ENCODE measurements around the gene SORD. TPM values are rescaled to one million over a fixed set of nuclear protein-coding genes. Genes with fewer than 3 reads are reported as not detected.
"Not testable (repeated sequence)": the region's sequence is repeated elsewhere in the genome, so short reads cannot be mapped to it uniquely, and the experiment has no call there.

The SORD gene
- total RNA-seq, 8 experiments from 2014 or later, result 3.5 to 24.5 (median 10.5) TPM

DNA sequence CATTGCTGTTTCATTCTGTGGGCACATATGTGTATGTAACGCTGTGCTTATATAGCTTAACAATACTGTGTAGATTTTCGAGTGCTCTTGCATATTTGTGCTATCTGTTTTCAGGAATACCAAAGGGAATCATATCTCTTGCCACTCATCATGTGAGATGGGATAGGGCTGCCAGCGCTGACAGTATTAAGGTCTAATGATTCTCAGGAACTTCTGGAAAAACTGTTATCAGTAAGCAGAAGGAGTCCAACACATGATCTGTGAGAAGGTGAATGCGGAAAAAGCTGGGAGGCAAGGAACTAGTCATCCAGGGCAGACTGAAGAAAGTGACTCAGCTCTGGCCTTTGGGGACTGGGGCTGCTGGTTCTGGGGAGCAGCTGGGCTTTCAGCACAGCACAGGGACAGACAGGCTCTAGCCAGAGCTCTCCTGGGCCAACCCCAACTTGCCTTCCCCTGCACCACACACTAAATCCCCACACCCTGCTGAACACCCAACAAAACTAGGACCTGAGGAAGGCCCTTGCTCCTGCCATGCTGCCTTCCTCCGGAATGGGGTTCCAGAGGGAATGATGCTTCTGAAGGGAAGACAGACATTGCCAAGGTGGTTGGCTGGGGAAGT, 56.7 kb downstream of the SORD start:
- H3K27ac ChIP-seq; in situ Hi-C loops (cut with MboI; ENCODE audit: low pct_unique_long_range_greater_than_20kb in 2 of 9, low sequenced_read_pairs in 9 of 9, unreplicated experiment in 9 of 9); H3K4me3 ChIP-seq; H3K4me1 ChIP-seq (replicated peaks in 1 of 2): not testable (repeated sequence)
- WGBS, 10 experiments, result 20 to 80% methylated on average over 1 of the region's 5 CpGs; no CpG with 5 or more reads in 8 of the 10 experiments
- peak in 1 of 8 experiments; percentile 18 for ATAC-seq (replicated peaks in 6 of 8)

DNA sequence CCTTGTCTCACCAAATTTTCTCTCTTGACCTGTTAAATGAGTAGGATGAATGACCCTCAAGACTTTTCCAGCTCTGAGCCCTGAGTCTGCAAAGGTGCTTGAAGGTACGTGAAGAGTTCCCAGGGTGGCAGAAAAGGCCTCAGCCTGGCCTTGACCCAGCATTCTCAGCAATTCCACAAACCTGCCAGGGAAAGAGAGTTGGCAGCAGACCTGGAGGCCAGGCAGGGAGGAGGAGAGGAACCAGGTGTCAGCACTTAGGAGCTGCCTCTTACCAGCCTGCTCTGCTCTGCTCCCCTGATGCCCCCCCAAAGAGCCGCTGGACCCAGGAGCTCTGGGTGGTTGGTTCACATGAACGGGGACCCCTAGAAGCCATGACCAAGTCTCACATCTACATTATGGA, 57.6 kb downstream of the SORD start:
- H3K4me1 ChIP-seq (replicated peaks in 1 of 2); ATAC-seq (replicated peaks in 6 of 8); H3K27ac ChIP-seq; in situ Hi-C loops (cut with MboI; ENCODE audit: low pct_unique_long_range_greater_than_20kb in 2 of 9, low sequenced_read_pairs in 9 of 9, unreplicated experiment in 9 of 9); H3K4me3 ChIP-seq: not testable (repeated sequence)
- no CpG with 5 or more reads among the region's 3 CpGs for WGBS, 10 experiments

DNA sequence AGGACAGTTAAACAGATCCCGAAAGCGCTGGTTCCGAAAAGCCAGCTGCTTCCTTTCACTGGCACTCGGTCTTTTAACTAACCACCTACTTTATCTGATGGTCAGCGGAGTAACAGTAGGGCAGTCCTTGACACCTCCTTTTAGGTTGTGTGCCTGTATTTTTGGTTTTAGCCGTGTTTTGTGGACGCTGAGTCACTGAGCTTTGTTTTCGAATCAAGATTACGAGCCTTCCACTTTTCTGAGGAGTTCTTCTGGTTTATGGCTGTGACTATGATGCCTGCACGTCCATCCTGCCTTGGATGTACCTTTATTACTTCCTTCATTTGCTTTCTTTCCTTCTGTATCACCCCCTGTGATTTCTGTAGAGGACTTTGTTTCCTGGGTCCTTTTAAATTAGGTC, 59.4 kb downstream of the SORD start:
- H3K27ac ChIP-seq; H3K4me3 ChIP-seq; ATAC-seq (replicated peaks in 6 of 8); in situ Hi-C loops (cut with MboI; ENCODE audit: low pct_unique_long_range_greater_than_20kb in 2 of 9, low sequenced_read_pairs in 9 of 9, unreplicated experiment in 9 of 9); H3K4me1 ChIP-seq (replicated peaks in 1 of 2): not testable (repeated sequence)
- 75 to 77% methylated on average over 4 to 5 of the region's 10 CpGs; no CpG with 5 or more reads in 8 of the 10 experiments for WGBS, 10 experiments

DNA sequence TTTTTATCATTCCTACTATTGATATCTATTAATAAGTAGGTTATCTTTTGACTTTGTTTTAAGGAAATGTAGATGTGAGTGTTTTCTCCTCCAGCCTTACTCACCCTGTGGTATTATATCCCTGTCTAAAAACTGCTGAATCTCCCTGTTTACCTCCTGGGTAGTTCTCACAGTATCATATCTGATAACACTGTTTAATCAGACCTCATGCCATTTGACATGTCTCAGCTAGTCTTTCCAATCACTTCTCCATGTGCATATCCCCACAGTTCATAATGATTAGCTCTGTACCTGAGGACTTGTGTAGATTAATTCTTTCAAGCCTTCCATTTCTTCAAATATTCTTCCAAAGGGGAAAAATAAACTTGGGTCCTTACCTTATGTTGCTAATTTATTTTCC, 60.2 kb downstream of the SORD start:
- H3K4me3 ChIP-seq, result no peak overlapping the region
- no peak for ATAC-seq (replicated peaks in 6 of 8)
- H3K4me1 ChIP-seq (replicated peaks in 1 of 2), result peaks cover 0 to under 1% of the 10 kb centered on the region in 2 donors
- H3K27ac ChIP-seq, result no peak overlapping the region
- in situ Hi-C loops (cut with MboI; ENCODE audit: low pct_unique_long_range_greater_than_20kb in 2 of 9, low sequenced_read_pairs in 9 of 9, unreplicated experiment in 9 of 9), result no loop called here

DNA sequence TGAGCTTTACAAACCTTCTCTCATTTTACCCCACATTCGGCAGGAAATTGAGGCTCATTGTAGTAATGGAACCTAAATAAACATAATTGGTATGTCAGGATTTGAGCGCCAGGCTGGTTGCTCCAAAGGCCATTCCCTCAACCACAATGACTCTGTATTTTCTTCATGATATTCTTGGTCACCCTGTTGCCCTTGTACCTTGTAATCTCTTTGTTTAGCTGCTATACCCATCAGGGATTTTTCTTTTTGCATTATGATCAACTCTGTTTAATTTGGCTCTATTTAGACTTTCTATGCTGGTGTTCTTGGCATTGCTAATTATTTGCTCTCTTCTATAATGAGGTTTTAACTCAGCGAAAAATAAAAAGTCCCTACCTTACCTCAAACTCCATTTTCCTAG, 61.2 kb downstream of the SORD start:
- ATAC-seq (replicated peaks in 6 of 8), result no peak
- WGBS, 10 experiments, result 11 to 94% (median 49%) methylated on average over 1 to 3 of the region's 3 CpGs; no CpG with 5 or more reads in 1 of the 10 experiments
- Histone ChIP-seq H3K4me1 (replicated peaks in 1 of 2) (peaks cover 6% of the 10 kb centered on the region in 2 donors), H3K4me3 (no peak overlapping the region), H3K27ac (no peak overlapping the region)
- in situ Hi-C loops (cut with MboI; ENCODE audit: low pct_unique_long_range_greater_than_20kb in 2 of 9, low sequenced_read_pairs in 9 of 9, unreplicated experiment in 9 of 9), result no loop called here

DNA sequence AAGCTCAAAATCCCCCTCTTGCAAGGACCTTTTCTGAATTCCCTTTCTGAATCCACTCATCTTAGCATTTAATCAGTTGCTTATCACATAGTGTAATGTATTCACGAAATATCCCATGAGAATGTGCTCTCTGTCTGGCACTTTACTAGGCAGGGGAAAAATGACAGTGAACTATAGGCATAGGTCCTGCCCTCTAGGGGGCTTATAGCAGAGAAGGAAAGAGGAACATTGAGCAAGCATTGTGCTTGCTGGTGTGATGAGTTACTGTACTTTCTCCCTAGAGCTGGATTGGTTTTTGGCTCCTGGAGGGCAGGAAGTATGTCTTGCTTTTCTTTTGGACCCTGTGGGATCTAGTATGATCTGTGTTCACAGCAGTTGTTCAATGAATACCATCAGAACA, 64.5 kb downstream of the SORD start:
- H3K4me1 ChIP-seq (replicated peaks in 1 of 2), result peaks cover 6 to 8% of the 10 kb centered on the region in 2 donors
- H3K4me3 ChIP-seq, result no peak overlapping the region
- no peak overlapping the region for H3K27ac ChIP-seq
- ATAC-seq (replicated peaks in 6 of 8), result no peak
- WGBS, 10 experiments, result 0 to 54% (median 8%) methylated on average over 1 of the region's 1 CpG; no CpG with 5 or more reads in 6 of the 10 experiments
- in situ Hi-C loops (cut with MboI; ENCODE audit: low pct_unique_long_range_greater_than_20kb in 2 of 9, low sequenced_read_pairs in 9 of 9, unreplicated experiment in 9 of 9), result no loop called here

DNA sequence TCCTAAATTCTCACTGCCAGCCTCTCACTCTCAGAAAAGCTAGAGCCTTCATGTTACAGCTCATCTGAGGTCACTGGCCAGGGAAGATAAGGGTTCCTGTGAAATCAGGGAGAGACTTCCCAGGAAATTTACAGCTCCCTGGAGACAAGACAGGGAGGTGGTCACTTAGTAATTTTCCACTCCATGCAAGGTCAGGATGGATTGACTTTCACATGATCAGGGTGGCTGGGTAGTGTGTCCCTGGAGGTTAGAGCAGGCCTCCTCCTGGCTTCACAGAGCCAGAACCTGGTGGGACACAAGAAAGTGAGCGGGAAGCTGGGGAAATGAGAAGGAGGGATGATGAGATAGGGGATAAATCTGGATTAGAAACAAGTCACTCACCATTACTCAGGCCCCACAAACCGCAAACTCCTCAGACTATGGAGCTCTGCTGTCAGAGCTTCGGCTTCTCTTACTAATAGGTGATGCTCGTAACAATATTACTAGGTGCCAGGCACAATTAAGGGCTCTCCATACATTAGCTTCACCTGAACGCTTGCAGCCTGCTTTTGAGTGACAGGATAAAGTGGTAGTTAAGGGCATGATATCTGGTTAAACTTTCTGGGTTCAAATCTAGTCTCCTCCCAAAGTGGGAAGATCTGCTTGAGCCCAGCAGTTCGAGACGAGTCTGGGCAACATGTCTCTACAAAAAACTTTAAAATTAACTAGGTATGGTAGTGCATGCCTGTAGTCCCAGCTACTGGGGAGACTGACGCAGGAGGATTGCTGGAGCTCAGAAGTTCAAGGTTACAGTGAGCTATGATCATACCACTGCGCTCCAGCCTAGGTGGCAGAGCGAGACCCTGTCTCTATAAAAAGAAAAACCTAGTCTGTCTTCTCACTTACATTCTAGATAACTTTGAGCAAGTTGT, 66.1 kb downstream of the SORD start:
- 33 to 100% (median 81%) methylated on average over 1 to 8 of the region's 10 CpGs; no CpG with 5 or more reads in 2 of the 10 experiments for WGBS, 10 experiments
- Histone ChIP-seq H3K4me1 (replicated peaks in 1 of 2) (peaks cover 6 to 8% of the 10 kb centered on the region in 2 donors), H3K27ac (peak overlapping the region in 1 of 2 donors; percentile 46), H3K4me3 (no peak overlapping the region)
- in situ Hi-C loops (cut with MboI; ENCODE audit: low pct_unique_long_range_greater_than_20kb in 2 of 9, low sequenced_read_pairs in 9 of 9, unreplicated experiment in 9 of 9), result no loop called here
- ATAC-seq (replicated peaks in 6 of 8), result peak in 6 of 8 experiments; percentile 20 to 98 (median 70)

DNA sequence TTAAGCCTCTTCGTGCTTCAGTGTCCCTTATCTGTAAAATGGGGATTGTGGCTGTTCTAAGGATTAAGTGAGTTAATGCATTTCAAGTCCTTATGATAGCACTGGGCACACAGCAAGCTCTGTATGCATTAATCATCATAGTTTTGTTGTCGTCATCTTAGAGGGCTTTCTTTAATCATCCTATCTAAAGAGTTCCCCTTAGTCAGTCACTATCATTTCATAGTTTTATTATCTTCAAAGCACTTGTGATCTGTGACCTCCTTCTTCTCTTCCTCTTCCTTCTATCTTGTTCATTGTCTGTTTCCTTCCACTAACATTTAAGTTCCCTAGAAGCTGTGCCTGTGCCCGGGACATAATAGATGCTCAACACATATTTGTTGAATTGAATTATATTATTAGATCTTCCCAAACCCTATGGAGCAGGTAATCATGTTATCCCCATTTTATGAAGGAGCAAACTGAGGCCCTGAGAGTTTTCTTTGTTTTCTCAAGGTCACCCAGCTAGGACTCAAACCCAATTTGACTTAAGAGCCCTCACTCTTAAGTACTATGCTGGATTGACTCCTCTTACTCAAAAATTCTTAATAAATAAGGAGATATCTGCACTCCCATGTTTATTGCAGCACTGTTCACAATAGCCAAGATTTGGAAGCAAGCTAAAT, 66.8 kb downstream of the SORD start:
- in situ Hi-C loops (cut with MboI; ENCODE audit: low pct_unique_long_range_greater_than_20kb in 2 of 9, low sequenced_read_pairs in 9 of 9, unreplicated experiment in 9 of 9), result no loop called here
- ATAC-seq (replicated peaks in 6 of 8), result no peak
- no peak overlapping the region for H3K4me3 ChIP-seq
- H3K4me1 ChIP-seq (replicated peaks in 1 of 2), result peaks cover 6 to 8% of the 10 kb centered on the region in 2 donors
- H3K27ac ChIP-seq, result no peak overlapping the region
- WGBS, 10 experiments, result 19 to 75% (median 44%) methylated on average over 1 to 3 of the region's 3 CpGs

DNA sequence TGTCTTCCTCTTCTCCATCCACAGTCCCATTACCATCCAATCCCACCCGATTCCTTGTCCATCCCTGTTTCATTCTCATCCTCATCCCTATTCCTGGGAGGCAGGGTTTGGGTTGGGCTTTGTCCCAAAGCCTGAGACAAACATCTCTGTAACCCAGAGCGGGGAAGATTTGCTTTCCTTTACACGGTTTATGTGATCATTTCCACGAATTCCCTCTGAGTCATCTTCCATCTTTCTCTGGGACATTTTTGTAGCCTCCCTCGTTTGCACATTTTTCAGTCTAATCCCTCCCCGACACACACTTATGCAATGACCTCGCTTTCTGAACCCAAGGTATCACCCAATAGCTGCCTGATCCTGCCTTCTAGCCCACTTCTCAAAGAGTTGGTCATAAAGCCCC, 68.2 kb downstream of the SORD start:
- no peak overlapping the region for H3K4me3 ChIP-seq
- in situ Hi-C loops (cut with MboI; ENCODE audit: low pct_unique_long_range_greater_than_20kb in 2 of 9, low sequenced_read_pairs in 9 of 9, unreplicated experiment in 9 of 9), result no loop called here
- H3K4me1 ChIP-seq (replicated peaks in 1 of 2), result peaks cover 6 to 8% of the 10 kb centered on the region in 2 donors
- ATAC-seq (replicated peaks in 6 of 8), result peak in 4 of 8 experiments; percentile 49 to 88 (median 70)
- H3K27ac ChIP-seq, result no peak overlapping the region
- 0 to 53% (median 13%) methylated on average over 1 to 7 of the region's 7 CpGs for WGBS, 10 experiments

DNA sequence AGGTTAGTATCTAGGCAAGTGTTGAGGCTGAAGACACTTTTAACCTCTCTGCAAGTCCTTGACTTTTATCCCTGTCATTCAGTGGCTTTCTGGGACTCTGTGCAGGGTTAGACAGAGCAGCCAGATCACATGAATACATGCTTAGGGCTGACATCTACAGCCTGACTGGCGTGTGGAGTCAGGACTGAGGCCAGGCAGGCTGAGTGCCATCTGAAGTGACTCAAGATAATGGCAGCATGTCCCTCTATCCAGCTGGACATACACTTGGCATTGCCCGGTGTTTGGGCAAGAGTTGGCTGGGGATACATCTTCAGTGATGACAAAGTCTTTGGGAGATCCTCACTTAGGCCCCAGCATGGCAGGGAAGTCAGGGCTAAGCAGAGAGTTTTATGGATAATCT, 68.6 kb downstream of the SORD start:
- no peak overlapping the region for H3K4me3 ChIP-seq
- H3K4me1 ChIP-seq (replicated peaks in 1 of 2), result peaks cover 6 to 8% of the 10 kb centered on the region in 2 donors
- 0 to 71% (median 28%) methylated on average over 1 to 2 of the region's 2 CpGs; no CpG with 5 or more reads in 4 of the 10 experiments for WGBS, 10 experiments
- in situ Hi-C loops (cut with MboI; ENCODE audit: low pct_unique_long_range_greater_than_20kb in 2 of 9, low sequenced_read_pairs in 9 of 9, unreplicated experiment in 9 of 9), result no loop called here
- ATAC-seq (replicated peaks in 6 of 8), result peak in 2 of 8 experiments; percentile 37 to 56
- no peak overlapping the region for H3K27ac ChIP-seq

DNA sequence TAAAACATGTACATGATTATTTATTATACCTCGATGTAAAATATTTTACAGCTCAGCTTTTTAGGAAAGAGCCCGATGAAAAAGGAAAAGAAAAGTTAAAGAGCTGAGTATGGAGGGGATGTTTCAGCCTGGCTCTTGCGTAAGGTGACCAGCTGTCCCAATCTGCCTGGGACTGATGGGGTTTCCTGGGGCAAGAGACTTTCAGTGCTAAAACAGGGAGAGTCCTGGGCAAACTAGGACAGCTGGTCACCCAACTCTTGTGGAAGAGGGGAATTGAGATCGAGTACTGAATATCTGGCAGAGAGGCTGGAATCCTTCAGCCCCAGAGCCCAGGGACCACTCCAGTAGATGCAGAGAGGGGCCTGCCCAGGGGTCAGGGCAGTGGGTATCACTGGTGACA, 70.0 kb downstream of the SORD start:
- in situ Hi-C loops (cut with MboI; ENCODE audit: low pct_unique_long_range_greater_than_20kb in 2 of 9, low sequenced_read_pairs in 9 of 9, unreplicated experiment in 9 of 9), result no loop called here
- no peak overlapping the region for H3K27ac ChIP-seq
- H3K4me1 ChIP-seq (replicated peaks in 1 of 2), result peaks cover 6 to 8% of the 10 kb centered on the region in 2 donors
- ATAC-seq (replicated peaks in 6 of 8), result no peak
- no peak overlapping the region for H3K4me3 ChIP-seq
- WGBS, 10 experiments, result 40 to 87% (median 80%) methylated on average over 1 to 4 of the region's 4 CpGs; no CpG with 5 or more reads in 1 of the 10 experiments

DNA sequence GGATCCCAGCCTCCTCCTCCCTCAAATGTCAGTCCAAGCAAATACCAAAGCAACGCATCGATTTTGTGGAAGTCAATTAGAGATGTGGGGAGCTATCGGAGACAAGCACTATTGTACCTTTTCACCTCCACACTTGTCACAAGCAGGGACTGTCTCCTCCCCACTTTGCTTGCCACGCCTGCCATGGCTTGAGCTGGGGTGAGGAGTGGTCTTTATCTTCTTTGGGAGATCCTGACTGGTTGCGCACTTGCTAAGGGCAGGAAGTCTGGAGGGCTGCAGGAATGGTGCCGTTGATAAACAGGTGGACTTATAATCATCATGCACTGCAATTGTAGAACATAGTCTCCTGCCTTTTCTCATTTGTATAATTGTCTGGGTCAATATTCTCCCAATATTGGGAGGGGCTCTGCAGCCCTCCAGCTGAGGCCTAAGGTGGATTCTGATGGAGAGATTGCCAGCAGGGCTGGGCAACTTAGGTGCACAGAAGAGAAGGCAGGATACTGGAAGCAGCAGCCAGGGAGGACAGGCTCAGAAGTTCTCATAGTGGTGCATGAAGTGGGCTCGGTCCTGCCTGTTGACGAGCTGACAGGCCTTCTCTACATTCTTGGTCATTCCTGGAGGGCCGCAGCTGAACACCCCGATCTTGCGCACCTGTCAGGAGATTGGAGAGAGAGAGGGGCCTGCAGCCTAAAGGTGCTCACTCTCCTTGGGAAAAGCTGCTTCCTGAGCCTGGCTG, 70.8 kb downstream of the SORD start:
- H3K27ac ChIP-seq, result no peak overlapping the region
- peaks cover 3 to 4% of the 10 kb centered on the region in 2 donors for H3K4me1 ChIP-seq (replicated peaks in 1 of 2)
- in situ Hi-C loops (cut with MboI; ENCODE audit: low pct_unique_long_range_greater_than_20kb in 2 of 9, low sequenced_read_pairs in 9 of 9, unreplicated experiment in 9 of 9), result no loop called here
- ATAC-seq (replicated peaks in 6 of 8), result no peak
- WGBS, 10 experiments, result 0 to 100% (median 79%) methylated on average over 1 to 4 of the region's 11 CpGs; no CpG with 5 or more reads in 2 of the 10 experiments
- no peak overlapping the region for H3K4me3 ChIP-seq

All from motor neuron (in vitro differentiated cells).